Measurements from ENCODE around the gene LCN9.
"Not testable (repeated sequence)": the region's sequence is repeated elsewhere in the genome, so short reads cannot be mapped to it uniquely, and the experiment has no call there.

LCN9 gene

GRCh38 chr9:135624282-135624681 lies 38.8 kb upstream of the LCN9 start:
- no peak for TF ChIP-seq POLR2A (IDR thresholded peaks at IDR 0.05; ENCODE audit: low read depth, low read length)
- FAIRE-seq (no peak), DNase-seq (ENCODE audit: insufficient read length, low spot score) (no peak)

- no peak for TF ChIP-seq POLR2A (IDR thresholded peaks at IDR 0.05; ENCODE audit: low read depth, low read length)
- no peak for FAIRE-seq
- DNase-seq (ENCODE audit: insufficient read length, low spot score) = no peak
Measured at GRCh38 chr9:135632841-135633240, 30.3 kb upstream of the LCN9 start.

GRCh38 chr9:135636930-135637530 lies 26.1 kb upstream of the LCN9 start:
- DNase-seq (ENCODE audit: insufficient read length, low spot score); FAIRE-seq: not testable (repeated sequence)

GRCh38 chr9:135639196-135639595 lies 23.9 kb upstream of the LCN9 start, which contains the start of gene GLT6D1:
GLT6D1 (minus strand) TSS chr9:135639540; CDS start chr9:135639187, 353 bp downstream.
- no peak for FAIRE-seq
- no peak for TF ChIP-seq POLR2A (IDR thresholded peaks at IDR 0.05; ENCODE audit: low read depth, low read length)
- DNase-seq (ENCODE audit: insufficient read length, low spot score) = no peak

- no peak for TF ChIP-seq POLR2A (IDR thresholded peaks at IDR 0.05; ENCODE audit: low read depth, low read length)
- FAIRE-seq = no peak
- no peak for DNase-seq (ENCODE audit: insufficient read length, low spot score)
Measured at GRCh38 chr9:135641047-135641446, 22.1 kb upstream of the LCN9 start.

- no peak for TF ChIP-seq POLR2A (IDR thresholded peaks at IDR 0.05; ENCODE audit: low read depth, low read length)
- FAIRE-seq = no peak
- no peak for DNase-seq (ENCODE audit: insufficient read length, low spot score)
Measured at GRCh38 chr9:135641745-135642144, 21.4 kb upstream of the LCN9 start.

GRCh38 chr9:135644631-135645218 lies 18.4 kb upstream of the LCN9 start:
- FAIRE-seq = no peak
- TF ChIP-seq POLR2A (IDR thresholded peaks at IDR 0.05; ENCODE audit: low read depth, low read length) = no peak
- DNase-seq (ENCODE audit: insufficient read length, low spot score) = no peak

- no peak for TF ChIP-seq POLR2A (IDR thresholded peaks at IDR 0.05; ENCODE audit: low read depth, low read length)
- no peak for DNase-seq (ENCODE audit: insufficient read length, low spot score)
- FAIRE-seq = no peak
Measured at GRCh38 chr9:135647884-135648283, 15.2 kb upstream of the LCN9 start.

GRCh38 chr9:135648494-135649410 lies 14.4 kb upstream of the LCN9 start:
- no peak for FAIRE-seq
- DNase-seq (ENCODE audit: insufficient read length, low spot score) = no peak
- no peak for TF ChIP-seq POLR2A (IDR thresholded peaks at IDR 0.05; ENCODE audit: low read depth, low read length)

- DNase-seq (ENCODE audit: insufficient read length, low spot score) (no peak), FAIRE-seq (no peak)
- TF ChIP-seq POLR2A (IDR thresholded peaks at IDR 0.05; ENCODE audit: low read depth, low read length) = no peak
Measured at GRCh38 chr9:135649508-135649907, 13.6 kb upstream of the LCN9 start.

- 0 out of 2 replicates have a peak, but pooled peaks have one; percentile 9 for TF ChIP-seq POLR2A (IDR thresholded peaks at IDR 0.05; ENCODE audit: low read depth, low read length)
- FAIRE-seq = peak; percentile 33
- DNase-seq (ENCODE audit: insufficient read length, low spot score) = no peak
Measured at GRCh38 chr9:135650408-135650807, 12.7 kb upstream of the LCN9 start.

GRCh38 chr9:135655317-135655716 lies 7.8 kb upstream of the LCN9 start:
- TF ChIP-seq POLR2A (IDR thresholded peaks at IDR 0.05; ENCODE audit: low read depth, low read length) = no peak
- FAIRE-seq (no peak), DNase-seq (ENCODE audit: insufficient read length, low spot score) (no peak)

GRCh38 chr9:135657416-135657815 lies 5.7 kb upstream of the LCN9 start:
- TF ChIP-seq POLR2A (IDR thresholded peaks at IDR 0.05; ENCODE audit: low read depth, low read length) = no peak
- DNase-seq (ENCODE audit: insufficient read length, low spot score) (no peak), FAIRE-seq (no peak)

- FAIRE-seq = no peak
- TF ChIP-seq POLR2A (IDR thresholded peaks at IDR 0.05; ENCODE audit: low read depth, low read length) = no peak
- DNase-seq (ENCODE audit: insufficient read length, low spot score) = no peak
Measured at GRCh38 chr9:135659252-135659651, 3.9 kb upstream of the LCN9 start.

Data from H54 (cell line).